GM21723 (cell line): ENCODE results near the gene TBC1D30.

Source experiments
- ATAC-seq: cut with Tn5 transposase; IDR thresholded peaks from one replicate; pipeline ENCODE4 v1.9.1; 2021; ENCODE audit warnings: mild to moderate bottlenecking, moderate library complexity; ENCODE audit not compliant: unreplicated experiment

TBC1D30 gene

GRCh38 chr12:64858882-64859605, 34.6 kb downstream of the TBC1D30 start:
- ATAC-seq = no peak

GRCh38 chr12:64860446-64860998, 36.1 kb downstream of the TBC1D30 start:
- ATAC-seq = no peak

- no peak for ATAC-seq
Observed at GRCh38 chr12:64864319-64864718, 39.9 kb downstream of the TBC1D30 start.

- ATAC-seq = no peak
Observed at GRCh38 chr12:64875186-64875585, 50.7 kb downstream of the TBC1D30 start.

- peak; percentile 20 for ATAC-seq
Observed at GRCh38 chr12:64876388-64877071, 52.1 kb downstream of the TBC1D30 start.

GRCh38 chr12:64877363-64878004, 53.0 kb downstream of the TBC1D30 start:
- ATAC-seq = peak; percentile 92

- ATAC-seq = no peak
Observed at GRCh38 chr12:64882687-64883086, 58.2 kb downstream of the TBC1D30 start.

GRCh38 chr12:64883264-64884163, 59.1 kb downstream of the TBC1D30 start:
- ATAC-seq = no peak

GRCh38 chr12:64884164-64884542, 59.7 kb downstream of the TBC1D30 start:
- no peak for ATAC-seq

GRCh38 chr12:64884728-64885127, 60.3 kb downstream of the TBC1D30 start:
- ATAC-seq = no peak

GRCh38 chr12:64889434-64890216, 65.2 kb downstream of the TBC1D30 start:
- no peak for ATAC-seq

- peak; percentile 73 for ATAC-seq
Observed at GRCh38 chr12:64890873-64891468, 66.5 kb downstream of the TBC1D30 start.

GRCh38 chr12:64891629-64892028, 67.2 kb downstream of the TBC1D30 start:
- no peak for ATAC-seq

- ATAC-seq = no peak
Observed at GRCh38 chr12:64892561-64892960, 68.1 kb downstream of the TBC1D30 start.

- ATAC-seq = no peak
Observed at GRCh38 chr12:64893961-64894360, 69.5 kb downstream of the TBC1D30 start.

- ATAC-seq = no peak
Observed at GRCh38 chr12:64894827-64895475, 70.5 kb downstream of the TBC1D30 start.

GRCh38 chr12:64895526-64895925, 71.1 kb downstream of the TBC1D30 start:
- ATAC-seq = no peak

- ATAC-seq = no peak
Observed at GRCh38 chr12:64900540-64900939, 76.1 kb downstream of the TBC1D30 start.
